Fibroblast of lung (primary cell): ENCODE results near the gene SPHK2. TPM values are rescaled to one million over a fixed set of nuclear protein-coding genes. Genes with fewer than 3 reads are reported as not detected.

Experiments
- DNase-seq, 2 donors: peaks; one replicate each; pipeline versions ENCODE4 v3.0.0 to v3.0.0-alpha.2; 2010; ENCODE audit warnings: low read depth in 2 of 2
- H2AFZ ChIP-seq: 2 replicates; pipeline ENCODE4 v1.5.1; 2012; ENCODE audit warnings: low read length, control low read depth, inconsistent platforms
- H3K27ac ChIP-seq: 2 replicates; pipeline ENCODE4 v1.5.1; 2011; ENCODE audit warnings: low read length, control low read depth; ENCODE audit not compliant: insufficient read depth
- H3K27me3 ChIP-seq: 2 replicates; pipeline ENCODE4 v1.5.1; 2011; ENCODE audit warnings: mild to moderate bottlenecking, low read length; ENCODE audit not compliant: control insufficient read depth, insufficient read depth
- H3K36me3 ChIP-seq: 2 replicates; pipeline ENCODE4 v1.5.1; 2011; ENCODE audit warnings: low read length; ENCODE audit not compliant: control insufficient read depth, insufficient read depth
- H3K4me1 ChIP-seq: 2 replicates; pipeline ENCODE4 v1.5.1; 2011; ENCODE audit warnings: low read length; ENCODE audit not compliant: control insufficient read depth, insufficient read depth; ENCODE audit errors: extremely low read depth
- H3K4me2 ChIP-seq: 2 replicates; pipeline ENCODE4 v1.5.1; 2011; ENCODE audit warnings: low read length, control low read depth; ENCODE audit not compliant: insufficient read depth; ENCODE audit errors: extremely low read depth
- H3K4me3 ChIP-seq, 4 experiments: fragments of 200-600 bp in 1 of 4; sonication (generic) in 1 of 4; replicated peaks in 1 of 4; 2 replicates each; pipeline ENCODE4 v1.5.1; 2011 to 2016; ENCODE audit warnings: low read length in 4 of 4, low read depth in 3 of 4, mild to moderate bottlenecking in 3 of 4, control low read depth in 2 of 4, inconsistent platforms in 1 of 4, mixed read lengths in 1 of 4; ENCODE audit not compliant: insufficient read depth in 1 of 4; ENCODE audit errors: control extremely low read depth in 1 of 4
- H3K79me2 ChIP-seq: 2 replicates; pipeline ENCODE4 v1.5.1; 2012; ENCODE audit warnings: mild to moderate bottlenecking, low read length, inconsistent platforms; ENCODE audit not compliant: control insufficient read depth, insufficient read depth
- H3K9ac ChIP-seq: 2 replicates; pipeline ENCODE4 v1.5.1; 2011; ENCODE audit warnings: mild to moderate bottlenecking, low read length, control low read depth; ENCODE audit not compliant: insufficient read depth
- H3K9me3 ChIP-seq: 2 replicates; pipeline ENCODE4 v1.5.1; 2012; ENCODE audit warnings: low read depth, low read length; ENCODE audit not compliant: control insufficient read depth, insufficient read depth
- H4K20me1 ChIP-seq: 2 replicates; pipeline ENCODE4 v1.5.1; 2011; ENCODE audit warnings: low read length; ENCODE audit not compliant: control insufficient read depth, insufficient read depth; ENCODE audit errors: extremely low read depth
- EZH2 ChIP-seq: IDR thresholded peaks from 2 replicates; pipeline ENCODE4 v1.5.1; 2012; ENCODE audit warnings: low read length, control low read depth, mild to moderate bottlenecking; ENCODE audit errors: missing control alignments
- polyA plus RNA-seq, 2 donors: library from polyadenylated mRNA; depleted of rRNA in 1 of 2; stranded (reverse) in 1 of 2; unstranded in 1 of 2; fragments of >200 nt; gene quantifications; 2 replicates each; pipeline ENCODE4 v1.2.1, GENCODE V29; 2011 to 2012; ENCODE audit warnings: missing spikeins in 1 of 2
- total RNA-seq: library from RNA; depleted of rRNA; stranded (reverse); fragments of >200 nt; gene quantifications from 2 replicates; pipeline ENCODE4 v1.2.1, GENCODE V29; 2014
- TF ChIP-seq, protein P1 (sequence below), 2 donors: IDR thresholded peaks in 1 of 2; conservative IDR thresholded peaks in 1 of 2; 1 replicate in 1 of 2; 2 replicates in 1 of 2; pipeline ENCODE4 v1.5.1; 2011 to 2012; ENCODE audit warnings: low read length in 2 of 2, control low read depth in 1 of 2, inconsistent platforms in 1 of 2, low read depth in 1 of 2, mild to moderate bottlenecking in 1 of 2

The SPHK2 gene
- total and polyA plus RNA-seq, 2 donors (not counting 1 experiment from before 2014, with no cell fraction given) = 3.4 to 9.6 TPM

DNA sequence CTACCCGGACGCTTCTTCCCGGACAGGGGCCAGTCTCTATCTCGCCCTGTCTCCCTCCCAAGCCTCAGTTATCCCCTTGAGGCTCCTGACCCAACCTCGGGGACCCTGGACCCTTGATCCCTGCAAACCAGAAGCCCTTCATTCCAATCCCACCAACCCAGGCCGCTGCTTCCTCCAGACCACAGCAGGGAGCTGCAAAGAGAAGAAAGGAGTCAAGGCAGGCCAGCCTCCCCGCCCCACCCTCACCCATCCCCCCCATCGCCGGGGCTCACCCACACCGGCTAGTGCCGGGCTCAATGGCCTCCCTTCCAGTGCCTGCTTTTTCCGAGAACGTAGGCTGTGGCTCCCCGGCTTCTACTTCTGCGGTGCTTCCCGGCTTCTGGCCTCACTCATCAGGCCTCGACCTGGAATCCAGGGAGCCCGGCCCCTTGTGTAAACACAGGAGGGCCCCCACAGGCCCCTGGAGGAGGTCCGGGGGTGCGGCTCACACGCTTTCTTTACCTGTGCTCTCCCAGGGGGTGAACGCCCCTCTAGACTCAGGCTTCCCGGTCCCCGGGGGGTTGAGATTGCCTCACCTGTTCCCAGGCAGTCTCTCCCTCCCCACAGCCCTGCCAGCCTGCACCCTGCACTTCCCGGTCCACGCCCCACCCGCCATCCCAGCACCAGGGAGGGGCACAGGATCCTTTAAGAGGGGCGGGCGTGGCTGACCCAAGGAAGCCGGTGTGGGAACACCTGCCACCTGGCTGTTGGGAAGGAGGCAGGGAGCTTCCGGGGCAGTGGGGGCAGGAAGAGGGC is 4.7 kb upstream of the SPHK2 start, which contains the start of gene FAM83E:
Gene FAM83E, minus strand, starts transcription at position 641 of the 795 bp plus-strand sequence. CDS start 1,704 bp downstream, outside the sequence.
- no peak for DNase-seq

DNA sequence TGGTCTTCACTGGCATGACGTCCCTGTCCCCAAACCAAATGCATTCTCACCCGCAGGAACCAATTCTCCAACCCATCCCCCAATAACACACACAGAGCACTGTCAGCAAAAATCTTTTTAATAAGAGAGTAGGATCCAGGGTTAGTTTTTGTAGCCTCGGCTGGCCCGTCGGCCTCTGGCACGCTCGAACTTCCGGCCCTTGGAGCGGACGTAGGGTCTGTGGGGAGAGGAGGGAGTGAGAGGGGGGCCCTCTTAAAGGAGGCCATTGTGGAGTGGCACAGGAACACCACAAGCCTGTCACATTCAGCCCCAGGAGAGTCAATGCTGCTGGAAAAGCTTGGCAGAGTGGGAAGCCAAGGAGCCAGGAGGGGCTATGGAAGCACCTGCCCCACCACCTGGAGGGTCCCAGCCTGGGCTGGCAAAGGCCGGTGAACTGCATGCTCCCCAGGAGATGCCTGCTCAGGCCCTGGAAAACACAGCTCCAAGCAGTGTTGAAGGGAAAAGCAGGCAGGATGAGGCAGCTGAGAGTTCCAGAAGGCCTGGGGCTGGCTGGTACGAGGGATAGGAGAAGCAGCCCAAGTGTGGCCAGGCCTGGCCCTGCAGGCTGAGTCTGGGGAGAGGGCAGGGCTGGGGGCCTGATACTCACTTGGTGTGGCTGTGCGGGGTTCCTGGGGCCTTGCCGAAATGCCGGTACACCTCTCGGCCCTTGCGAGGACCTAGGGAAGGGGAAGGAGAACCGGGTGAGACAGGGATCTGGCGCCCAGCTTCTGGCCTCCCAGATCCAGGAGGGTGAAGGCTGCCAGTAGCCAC is 3.9 kb upstream of the SPHK2 start:
- Histone ChIP-seq H3K9me3 (no peaks in the 10 kb centered on the region), H4K20me1 (peaks cover 2% of the 10 kb centered on the region), H3K36me3 (peaks cover 28% of the 10 kb centered on the region), H3K4me1 (peaks cover 12% of the 10 kb centered on the region), H3K27ac (no peak overlapping the region), H3K4me3 (no peak overlapping the region), H3K9ac (no peak overlapping the region), H3K79me2 (peaks cover 37% of the 10 kb centered on the region), H2AFZ (no peak overlapping the region), H3K4me2 (no peak overlapping the region), H3K27me3 (no peaks in the 10 kb centered on the region)
- DNase-seq = no peak
- TF ChIP-seq, protein P1, sequence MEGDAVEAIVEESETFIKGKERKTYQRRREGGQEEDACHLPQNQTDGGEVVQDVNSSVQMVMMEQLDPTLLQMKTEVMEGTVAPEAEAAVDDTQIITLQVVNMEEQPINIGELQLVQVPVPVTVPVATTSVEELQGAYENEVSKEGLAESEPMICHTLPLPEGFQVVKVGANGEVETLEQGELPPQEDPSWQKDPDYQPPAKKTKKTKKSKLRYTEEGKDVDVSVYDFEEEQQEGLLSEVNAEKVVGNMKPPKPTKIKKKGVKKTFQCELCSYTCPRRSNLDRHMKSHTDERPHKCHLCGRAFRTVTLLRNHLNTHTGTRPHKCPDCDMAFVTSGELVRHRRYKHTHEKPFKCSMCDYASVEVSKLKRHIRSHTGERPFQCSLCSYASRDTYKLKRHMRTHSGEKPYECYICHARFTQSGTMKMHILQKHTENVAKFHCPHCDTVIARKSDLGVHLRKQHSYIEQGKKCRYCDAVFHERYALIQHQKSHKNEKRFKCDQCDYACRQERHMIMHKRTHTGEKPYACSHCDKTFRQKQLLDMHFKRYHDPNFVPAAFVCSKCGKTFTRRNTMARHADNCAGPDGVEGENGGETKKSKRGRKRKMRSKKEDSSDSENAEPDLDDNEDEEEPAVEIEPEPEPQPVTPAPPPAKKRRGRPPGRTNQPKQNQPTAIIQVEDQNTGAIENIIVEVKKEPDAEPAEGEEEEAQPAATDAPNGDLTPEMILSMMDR (conservative IDR thresholded peaks at IDR 0.05 in 1 of 2, IDR thresholded peaks at IDR 0.05 in 1 of 2; ENCODE audit: low read depth in 1 of 2, low read length in 2 of 2) = no peak
- TF ChIP-seq EZH2 = no peak

More for the DNA sequence above, 4.7 kb upstream of the SPHK2 start, which contains the start of gene FAM83E:
- Histone ChIP-seq H3K9me3 (no peaks in the 10 kb centered on the region), H2AFZ (no peak within 1 kb of the TSS), H3K4me1 (peaks cover 12% of the 10 kb centered on the region), H3K79me2 (peaks cover 35% of the 10 kb centered on the region), H3K4me2 (no peak within 1 kb of the TSS), H3K36me3 (peaks cover 28% of the 10 kb centered on the region), H4K20me1 (peaks cover 2% of the 10 kb centered on the region), H3K4me3 (no peak within 1 kb of the TSS), H3K27me3 (no peaks in the 10 kb centered on the region), H3K9ac (no peak within 1 kb of the TSS), H3K27ac (no peak within 1 kb of the TSS)
- TF ChIP-seq, protein P1 (conservative IDR thresholded peaks at IDR 0.05 in 1 of 2, IDR thresholded peaks at IDR 0.05 in 1 of 2; ENCODE audit: low read depth in 1 of 2, low read length in 2 of 2) = no peak
- no peak for TF ChIP-seq EZH2

DNA sequence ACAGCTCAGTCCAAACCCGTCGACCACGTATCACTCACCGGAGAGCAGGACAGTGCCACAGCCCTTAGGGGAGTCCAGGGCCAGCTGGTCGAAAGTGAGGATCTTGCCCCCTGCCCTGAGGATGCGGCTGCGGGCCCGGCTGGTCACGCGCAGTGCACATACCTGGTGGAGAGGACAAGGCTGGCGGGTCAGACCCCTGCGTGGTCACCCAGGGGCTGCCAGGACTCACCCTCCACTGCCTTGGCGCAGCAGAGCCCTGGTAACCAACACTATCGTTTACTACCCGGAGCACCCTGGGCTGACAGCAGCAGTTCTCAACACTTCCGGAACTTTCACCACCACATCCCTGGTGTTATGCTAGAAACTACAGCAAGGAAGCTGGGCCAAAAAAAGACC is 3.3 kb upstream of the SPHK2 start:
- H4K20me1 ChIP-seq = peaks cover 2% of the 10 kb centered on the region

More for the DNA sequence above, 3.3 kb upstream of the SPHK2 start:
- Histone ChIP-seq H3K79me2 (peaks cover 37% of the 10 kb centered on the region), H3K27ac (no peak overlapping the region), H3K9me3 (no peaks in the 10 kb centered on the region), H3K4me3 (no peak overlapping the region), H2AFZ (no peak overlapping the region), H3K4me1 (peaks cover 12% of the 10 kb centered on the region), H3K36me3 (peaks cover 28% of the 10 kb centered on the region), H3K9ac (no peak overlapping the region), H3K4me2 (peak overlapping the region; percentile 100), H3K27me3 (no peaks in the 10 kb centered on the region)
- DNase-seq = no peak
- TF ChIP-seq EZH2 = no peak
- TF ChIP-seq, protein P1 (conservative IDR thresholded peaks at IDR 0.05 in 1 of 2, IDR thresholded peaks at IDR 0.05 in 1 of 2; ENCODE audit: low read depth in 1 of 2, low read length in 2 of 2) = no peak
